ENCODE data around the gene ZNF557. TPM values are rescaled to one million over a fixed set of nuclear protein-coding genes. Genes with fewer than 3 reads are reported as not detected.

Gene ZNF557
- total RNA-seq, 1 experiment from 2014 or later: 3.9 TPM

DNA sequence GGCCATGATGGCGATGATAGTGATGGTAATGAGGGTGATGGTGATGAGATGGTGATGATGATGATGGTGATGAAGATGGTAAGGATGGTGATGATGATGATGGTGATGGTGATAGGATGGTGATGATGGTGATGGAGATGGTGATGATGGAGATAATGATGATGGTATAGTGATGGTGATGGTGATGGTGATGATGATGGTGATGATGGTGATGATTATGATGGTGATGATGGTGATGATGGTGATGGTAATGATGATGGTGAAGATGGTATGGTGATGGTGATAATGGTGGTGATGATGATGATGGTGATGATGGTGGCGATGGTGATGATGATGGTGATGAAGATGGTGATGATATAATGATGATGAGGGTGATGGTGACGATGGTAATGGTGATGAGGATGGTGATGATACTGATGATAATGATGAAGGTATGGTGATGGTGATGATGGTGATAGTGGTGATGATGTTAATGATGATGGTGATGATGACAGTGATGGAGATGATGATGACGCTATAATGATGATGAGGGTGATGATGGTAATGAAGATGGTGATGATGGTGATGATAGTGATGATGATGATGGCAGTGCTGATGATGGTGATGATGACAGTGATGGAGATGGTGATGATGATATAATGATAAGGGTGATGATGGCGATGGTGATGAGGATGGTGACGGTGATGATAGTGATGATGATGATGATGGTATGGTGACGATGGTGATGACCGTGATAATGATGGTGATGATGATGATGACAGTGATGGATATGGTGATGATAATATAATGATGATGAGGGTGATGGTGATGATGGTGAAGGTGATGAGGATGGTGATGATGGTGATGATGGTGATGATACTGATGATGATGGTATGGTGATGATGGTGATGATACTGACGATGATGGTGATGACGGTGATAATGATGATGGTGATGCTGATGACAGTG is 37.5 kb downstream of the ZNF557 start:
- TF ChIP-seq CTCF (conservative IDR thresholded peaks at IDR 0.05): no peak
- no peak for TF ChIP-seq EZH2 (IDR thresholded peaks at IDR 0.05; ENCODE audit: low read depth)
- Histone ChIP-seq H3K27me3 (ENCODE audit: insufficient read depth, low read depth) (no peaks in the 10 kb centered on the region), H3K4me2 (no peak overlapping the region), H3K79me2 (ENCODE audit: low read depth) (no peaks in the 10 kb centered on the region), H3K9me2 (ENCODE audit: insufficient read depth) (no peaks in the 10 kb centered on the region), H3K9me3 (ENCODE audit: insufficient read depth, low read depth) (no peaks in the 10 kb centered on the region), H4K20me1 (ENCODE audit: insufficient read depth) (no peaks in the 10 kb centered on the region), H3F3A (ENCODE audit: insufficient read depth, low read depth) (no peaks in the 10 kb centered on the region), H2AFZ (no peak overlapping the region), H3K4me3 (no peak overlapping the region), H3K27ac (no peak overlapping the region), H3K36me3 (ENCODE audit: low read depth) (no peaks in the 10 kb centered on the region), H3K4me1 (replicated peaks; ENCODE audit: insufficient read depth) (no peaks in the 10 kb centered on the region)
- POLR2A ChIA-PET (ENCODE audit: unreplicated experiment): no interaction called here
- CTCF ChIA-PET: no interaction called here
- intact Hi-C loops (cut with micrococcal nuclease; ENCODE audit: unreplicated experiment): no loop called here
- DNase-seq: no peak
- BruUV-seq (replicated peaks): no TSS peak

DNA sequence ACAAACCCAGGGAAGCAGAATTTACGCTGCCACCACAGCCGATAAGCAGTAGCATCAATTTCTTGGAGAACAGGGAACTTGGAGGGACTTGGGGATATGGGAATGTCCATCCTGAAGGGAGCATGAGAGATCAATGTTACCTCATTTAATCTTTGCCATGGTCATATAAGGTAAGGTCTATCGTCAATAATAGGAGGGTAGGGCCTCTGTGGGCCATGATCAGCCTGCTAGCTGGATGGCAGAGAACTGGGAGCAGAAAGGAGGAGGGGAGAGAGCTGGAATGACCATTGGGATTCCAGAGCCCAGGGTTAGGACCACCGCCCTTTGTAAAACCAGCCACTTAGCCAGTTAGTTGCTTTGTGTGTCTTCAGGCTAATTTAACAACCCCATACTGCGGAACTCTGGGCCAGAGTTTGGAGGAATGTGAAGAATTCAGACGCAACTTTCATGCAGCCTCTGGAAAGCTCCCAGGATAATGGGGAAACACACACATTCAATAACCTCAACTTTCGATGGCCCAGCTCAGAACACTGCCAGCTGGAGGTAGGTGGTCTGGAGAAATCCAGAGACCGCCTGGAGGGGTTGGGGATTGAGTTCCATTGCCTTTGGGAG is 40.3 kb downstream of the ZNF557 start:
- TF ChIP-seq EZH2 (IDR thresholded peaks at IDR 0.05; ENCODE audit: low read depth) (no peak), CTCF (conservative IDR thresholded peaks at IDR 0.05) (no peak)
- no peaks in the 10 kb centered on the region for H3F3A ChIP-seq (ENCODE audit: insufficient read depth, low read depth)
- H3K4me1 ChIP-seq (replicated peaks; ENCODE audit: insufficient read depth): no peaks in the 10 kb centered on the region
- H3K27ac ChIP-seq: no peak overlapping the region
- ChIA-PET POLR2A (ENCODE audit: unreplicated experiment) (no interaction called here), CTCF (no interaction called here)
- H2AFZ ChIP-seq: no peak overlapping the region
- H4K20me1 ChIP-seq (ENCODE audit: insufficient read depth): no peaks in the 10 kb centered on the region
- no peaks in the 10 kb centered on the region for H3K79me2 ChIP-seq (ENCODE audit: low read depth)
- H3K9me3 ChIP-seq (ENCODE audit: insufficient read depth, low read depth): no peaks in the 10 kb centered on the region
- intact Hi-C loops (cut with micrococcal nuclease; ENCODE audit: unreplicated experiment): no loop called here
- H3K27me3 ChIP-seq (ENCODE audit: insufficient read depth, low read depth): no peaks in the 10 kb centered on the region
- no peak overlapping the region for H3K4me3 ChIP-seq
- BruUV-seq (replicated peaks): no TSS peak
- H3K4me2 ChIP-seq: no peak overlapping the region
- no peaks in the 10 kb centered on the region for H3K36me3 ChIP-seq (ENCODE audit: low read depth)
- no peaks in the 10 kb centered on the region for H3K9me2 ChIP-seq (ENCODE audit: insufficient read depth)
- DNase-seq: no peak

DNA sequence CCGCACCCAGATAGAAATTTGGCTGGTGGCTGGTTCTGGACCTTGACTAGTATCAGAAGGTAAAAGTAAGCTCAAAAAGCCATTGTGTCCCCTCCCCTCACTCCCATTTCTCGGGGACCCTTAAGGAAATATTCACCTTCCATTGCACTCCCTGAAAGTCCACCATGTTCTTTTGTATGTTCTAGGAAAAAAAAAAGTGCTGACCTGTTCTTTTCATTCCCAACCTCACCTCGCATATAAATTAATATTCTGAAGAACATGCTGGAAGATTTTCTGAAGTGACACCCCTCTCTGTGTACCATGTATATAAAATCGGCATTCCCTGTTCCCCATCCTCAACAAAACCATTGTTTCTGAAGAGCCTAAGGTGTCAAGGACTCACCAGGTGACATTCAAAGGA is 43.2 kb downstream of the ZNF557 start:
- no peak for TF ChIP-seq EZH2 (IDR thresholded peaks at IDR 0.05; ENCODE audit: low read depth)
- no peak for TF ChIP-seq CTCF (conservative IDR thresholded peaks at IDR 0.05)
- Histone ChIP-seq H3K79me2 (ENCODE audit: low read depth) (no peaks in the 10 kb centered on the region), H3K9me2 (ENCODE audit: insufficient read depth) (no peaks in the 10 kb centered on the region), H3K4me3 (no peak overlapping the region), H3K9me3 (ENCODE audit: insufficient read depth, low read depth) (no peaks in the 10 kb centered on the region), H2AFZ (no peak overlapping the region), H3K27me3 (ENCODE audit: insufficient read depth, low read depth) (no peaks in the 10 kb centered on the region), H3K36me3 (ENCODE audit: low read depth) (no peaks in the 10 kb centered on the region), H3K4me2 (no peak overlapping the region), H3K4me1 (replicated peaks; ENCODE audit: insufficient read depth) (no peaks in the 10 kb centered on the region), H4K20me1 (ENCODE audit: insufficient read depth) (no peaks in the 10 kb centered on the region), H3K27ac (no peak overlapping the region), H3F3A (ENCODE audit: insufficient read depth, low read depth) (no peaks in the 10 kb centered on the region)
- DNase-seq: no peak
- ChIA-PET POLR2A (ENCODE audit: unreplicated experiment) (no interaction called here), CTCF (interaction anchor here (0.7 kb wide), 1 partner anchor 224 kb away, joined by 4 read pairs; no protein-coding TSS in a partner anchor)
- intact Hi-C loops (cut with micrococcal nuclease; ENCODE audit: unreplicated experiment): no loop called here
- no TSS peak for BruUV-seq (replicated peaks)

Measured in PC-9 (cell line).